B cell (primary cell): Measurements from ENCODE around the gene NEURL2. TPM values are rescaled to one million over a fixed set of nuclear protein-coding genes. Genes with fewer than 3 reads are reported as not detected.

Experiments used
- ATAC-seq: fragments of 200-7000 bp; cut with Tn5 transposase; one replicate; pipeline ENCODE4 v1.10.0; 2021; ENCODE audit warnings: low read depth, mild to moderate bottlenecking, moderate number of reproducible peaks, moderate library complexity
- CTCF ChIA-PET: fragments of 350-600 bp; sonication (Branson Sonifier 250); formaldehyde crosslinking; loops from one replicate; lab custom pipeline; 2021; ENCODE audit warnings: antibody characterized with exemption, inconsistent platforms; lab: Charles Lee
- POLR2A ChIA-PET: fragments of 350-600 bp; sonication (Branson Sonifier 250); formaldehyde crosslinking; loops from one replicate; lab custom pipeline; 2021; ENCODE audit warnings: antibody characterized with exemption; lab: Charles Lee
- DNase-seq: peaks from one replicate; pipeline ENCODE4 v3.0.0; 2013
- H2AFZ ChIP-seq: 2 replicates; pipeline ENCODE4 v1.6.1; 2012; ENCODE audit warnings: mild to moderate bottlenecking, low read depth, low read length; ENCODE audit not compliant: insufficient read depth, poor library complexity, severe bottlenecking
- H3K27ac ChIP-seq, 2 donors: 1 replicate in 1 of 2; 2 replicates in 1 of 2; pipeline ENCODE4 v1.5.1; 2012 to 2013; ENCODE audit warnings: low read length in 2 of 2, mild to moderate bottlenecking in 2 of 2, moderate library complexity in 1 of 2
- H3K27me3 ChIP-seq, 4 experiments: fragments of 200-600 bp in 1 of 4; sonication (generic) in 1 of 4; replicated peaks in 1 of 4; 1 replicate in 2 of 4; 2 replicates in 2 of 4; pipeline versions ENCODE4 v1.6.1 to v1.7.0; 2013 to 2016; ENCODE audit warnings: low read length in 3 of 4, mild to moderate bottlenecking in 2 of 4, mixed read lengths in 1 of 4, moderate library complexity in 1 of 4; ENCODE audit not compliant: insufficient read depth in 4 of 4, control insufficient read depth in 3 of 4; ENCODE audit errors: control extremely low read depth in 1 of 4
- H3K36me3 ChIP-seq, 2 experiments: replicated peaks in 1 of 2; 1 replicate in 1 of 2; 2 replicates in 1 of 2; pipeline versions ENCODE4 v1.6.1 to v1.7.1; 2013; ENCODE audit warnings: low read length in 1 of 2; ENCODE audit not compliant: insufficient read depth in 2 of 2, control insufficient read depth in 1 of 2; ENCODE audit errors: control extremely low read depth in 1 of 2, extremely low read depth in 1 of 2
- H3K4me1 ChIP-seq, 2 donors: fragments of 200-600 bp in 1 of 2; sonication (generic) in 1 of 2; 1 replicate in 1 of 2; 2 replicates in 1 of 2; pipeline versions ENCODE4 v1.5.1 to v1.6.1; 2013 to 2017; ENCODE audit warnings: low read length in 2 of 2; ENCODE audit not compliant: control insufficient read depth in 2 of 2, insufficient read depth in 2 of 2
- H3K4me2 ChIP-seq: replicated peaks from 2 replicates; pipeline ENCODE3; 2012; ENCODE audit warnings: mild to moderate bottlenecking, low read depth, low read length; ENCODE audit not compliant: poor library complexity, severe bottlenecking
- H3K4me3 ChIP-seq, 5 experiments: fragments of 200-600 bp in 1 of 5; sonication (generic) in 1 of 5; 1 replicate in 3 of 5; 2 replicates in 2 of 5; pipeline versions ENCODE4 v1.5.1 to v1.7.0; 2011 to 2016; ENCODE audit warnings: low read length in 4 of 5, mild to moderate bottlenecking in 4 of 5, low read depth in 2 of 5, control low read depth in 1 of 5, moderate library complexity in 1 of 5; ENCODE audit not compliant: insufficient read depth in 1 of 5; ENCODE audit errors: control extremely low read depth in 1 of 5, extremely low read depth in 1 of 5
- H3K79me2 ChIP-seq: fragments of 200-600 bp; sonication (generic); one replicate; pipeline ENCODE4 v1.6.0; 2016; ENCODE audit warnings: low read length; ENCODE audit not compliant: control insufficient read depth, insufficient read depth
- H3K9ac ChIP-seq: fragments of 200-600 bp; sonication (generic); 2 replicates; pipeline ENCODE4 v1.6.1; 2017; ENCODE audit warnings: mild to moderate bottlenecking, low read length, moderate library complexity
- H3K9me3 ChIP-seq, 3 donors: one replicate each; pipeline versions ENCODE4 v1.6.1 to v1.7.1; 2013; ENCODE audit warnings: low read length in 2 of 3; ENCODE audit not compliant: control insufficient read depth in 2 of 3, insufficient read depth in 1 of 3; ENCODE audit errors: control extremely low read depth in 1 of 3
- H4K20me1 ChIP-seq: 2 replicates; pipeline ENCODE4 v1.6.0; 2012; ENCODE audit warnings: mild to moderate bottlenecking, low read length; ENCODE audit not compliant: insufficient read depth, control insufficient read depth, poor library complexity, severe bottlenecking
- H3K27ac Mint-ChIP-seq: one replicate; pipeline ENCODE4 v1.8.0; 2021; ENCODE audit warnings: mixed read lengths
- H3K27me3 Mint-ChIP-seq: one replicate; pipeline ENCODE4 v1.8.0; 2021; ENCODE audit warnings: mixed read lengths
- H3K4me1 Mint-ChIP-seq: one replicate; pipeline ENCODE4 v1.8.0; 2021; ENCODE audit warnings: mixed read lengths
- H3K4me3 Mint-ChIP-seq: one replicate; pipeline ENCODE4 v1.8.0; 2021; ENCODE audit warnings: mixed read lengths
- H3K9me3 Mint-ChIP-seq: one replicate; pipeline ENCODE4 v1.8.0; 2022; ENCODE audit warnings: mixed read lengths; ENCODE audit not compliant: insufficient read depth
- EZH2 ChIP-seq: IDR thresholded peaks from 2 replicates; pipeline ENCODE4 v1.6.1; 2012; ENCODE audit warnings: borderline replicate concordance, low read depth, mild to moderate bottlenecking, moderate library complexity, low read length; ENCODE audit not compliant: insufficient read depth, poor library complexity, severe bottlenecking
- WGBS: methylation state at CpG from one replicate; pipeline ENCODE4 v1.1.5; 2013; ENCODE audit warnings: missing lambda C conversion rate; ENCODE audit not compliant: insufficient coverage; 5-methylcytosine and 5-hydroxymethylcytosine counted together
- intact Hi-C: fragments of 100-400 bp; cut with micrococcal nuclease; formaldehyde crosslinking; loops from one replicate; pipeline ENCODE4 v1.10.0; 2022
- polyA plus RNA-seq: library from polyadenylated mRNA; depleted of rRNA; stranded (reverse); fragments of >200 nt; gene quantifications from 2 replicates; pipeline ENCODE4 v1.2.3, GENCODE V29; 2012
- total RNA-seq, 2 donors: library from RNA; stranded (reverse); fragments of 120-200 nt in 1 of 2; gene quantifications; 1 replicate in 1 of 2; 2 replicates in 1 of 2; pipeline versions ENCODE4 v1.2.3 to v1.2.4, GENCODE V29; 2013 to 2022
- TF ChIP-seq, protein P1 (sequence below): fragments of 200-600 bp; IDR thresholded peaks from one replicate; pipeline ENCODE4 v1.8.0; 2022; ENCODE audit warnings: antibody characterized with exemption, mild to moderate bottlenecking

Gene NEURL2
- total and polyA plus RNA-seq, 2 donors (not counting 1 experiment from before 2014, with no cell fraction given) = 3.3 to 5.4 TPM

DNA sequence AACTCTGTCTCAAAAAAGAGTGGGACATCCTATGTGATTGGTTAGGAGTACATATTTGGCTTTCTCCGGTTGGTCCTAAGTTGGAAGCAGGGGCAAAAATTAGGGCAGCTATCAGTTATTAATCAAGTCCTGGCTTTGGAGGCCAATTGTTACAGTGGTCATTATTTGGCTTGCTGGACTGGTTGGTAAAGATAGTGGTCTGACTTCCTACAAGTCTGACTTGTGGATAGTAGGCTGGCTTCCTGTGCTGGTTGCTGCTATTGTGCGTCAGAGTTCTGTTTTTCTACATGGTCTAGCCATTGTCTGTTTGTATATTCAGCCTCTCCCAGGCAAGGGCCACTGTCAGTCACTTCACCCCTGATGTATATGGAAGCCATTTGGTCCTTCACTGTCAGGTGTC is 40.8 kb downstream of the NEURL2 start:
- ChIA-PET POLR2A (no interaction called here), CTCF (interaction anchor here (1.7 kb wide), 1 partner anchor 8 kb away, joined by 4 read pairs; no protein-coding TSS in a partner anchor)
- peaks cover 6 to 65% of the 10 kb centered on the region in 2 experiments for H3K36me3 ChIP-seq
- peaks cover 0 to 6% of the 10 kb centered on the region in 2 donors for H3K4me1 ChIP-seq
- no peak overlapping the region for H3K27ac ChIP-seq
- DNase-seq (no peak), ATAC-seq (no peak)
- intact Hi-C loops = no loop called here
- no peak overlapping the region for H2AFZ ChIP-seq
- H3K9me3 ChIP-seq = no peaks in the 10 kb centered on the region
- no peaks in the 10 kb centered on the region for H3K9me3 Mint-ChIP-seq
- H3K27ac Mint-ChIP-seq = no peak overlapping the region
- no peak overlapping the region for H3K4me3 ChIP-seq
- no peak overlapping the region for H3K4me2 ChIP-seq
- H3K9ac ChIP-seq = no peak overlapping the region
- peaks cover 7% of the 10 kb centered on the region for H3K4me1 Mint-ChIP-seq
- 100% methylated on average over 2 of the region's 2 CpGs for WGBS
- H3K4me3 Mint-ChIP-seq = no peak overlapping the region
- no peaks in the 10 kb centered on the region for H4K20me1 ChIP-seq
- TF ChIP-seq, protein P1, sequence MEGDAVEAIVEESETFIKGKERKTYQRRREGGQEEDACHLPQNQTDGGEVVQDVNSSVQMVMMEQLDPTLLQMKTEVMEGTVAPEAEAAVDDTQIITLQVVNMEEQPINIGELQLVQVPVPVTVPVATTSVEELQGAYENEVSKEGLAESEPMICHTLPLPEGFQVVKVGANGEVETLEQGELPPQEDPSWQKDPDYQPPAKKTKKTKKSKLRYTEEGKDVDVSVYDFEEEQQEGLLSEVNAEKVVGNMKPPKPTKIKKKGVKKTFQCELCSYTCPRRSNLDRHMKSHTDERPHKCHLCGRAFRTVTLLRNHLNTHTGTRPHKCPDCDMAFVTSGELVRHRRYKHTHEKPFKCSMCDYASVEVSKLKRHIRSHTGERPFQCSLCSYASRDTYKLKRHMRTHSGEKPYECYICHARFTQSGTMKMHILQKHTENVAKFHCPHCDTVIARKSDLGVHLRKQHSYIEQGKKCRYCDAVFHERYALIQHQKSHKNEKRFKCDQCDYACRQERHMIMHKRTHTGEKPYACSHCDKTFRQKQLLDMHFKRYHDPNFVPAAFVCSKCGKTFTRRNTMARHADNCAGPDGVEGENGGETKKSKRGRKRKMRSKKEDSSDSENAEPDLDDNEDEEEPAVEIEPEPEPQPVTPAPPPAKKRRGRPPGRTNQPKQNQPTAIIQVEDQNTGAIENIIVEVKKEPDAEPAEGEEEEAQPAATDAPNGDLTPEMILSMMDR = no peak
- TF ChIP-seq EZH2 = no peak
- peaks cover 34% of the 10 kb centered on the region for H3K79me2 ChIP-seq
- H3K27me3 ChIP-seq = no peaks in the 10 kb centered on the region
- no peaks in the 10 kb centered on the region for H3K27me3 Mint-ChIP-seq

DNA sequence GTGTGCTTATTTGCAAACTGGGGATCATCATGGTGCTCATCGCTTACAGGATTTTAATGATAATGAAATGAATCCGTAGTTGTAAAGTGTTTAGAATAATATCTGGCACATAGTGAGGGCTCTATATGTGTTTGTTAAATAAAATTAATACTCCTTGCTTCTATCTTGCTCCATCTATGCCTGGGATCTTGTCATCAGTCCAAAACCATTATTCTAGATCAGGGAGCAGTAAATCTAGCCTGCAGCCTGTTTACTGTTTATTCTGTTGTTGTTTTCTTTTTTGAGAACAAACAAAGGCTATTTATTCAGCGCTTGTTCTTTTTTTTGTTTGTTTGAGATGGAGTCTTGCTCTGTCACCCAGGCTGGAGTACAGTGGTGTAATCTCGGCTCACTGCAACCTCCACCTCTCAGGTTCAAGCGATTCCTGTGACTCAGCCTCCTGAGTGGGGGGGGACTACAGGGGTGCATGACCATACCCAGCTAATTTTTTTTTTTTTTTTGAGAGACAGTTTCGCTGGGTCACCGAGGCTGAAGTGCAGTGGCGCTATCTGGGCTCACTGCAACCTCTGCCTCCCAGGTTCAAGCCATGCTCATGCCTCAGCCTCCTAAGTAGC is 41.9 kb downstream of the NEURL2 start:
- 100% methylated on average over 2 of the region's 8 CpGs for WGBS
- CTCF ChIA-PET = interaction anchor here (0.7 kb wide), 1 partner anchor 27 kb away, joined by 3 read pairs; no protein-coding TSS in a partner anchor
- peaks cover 23% of the 10 kb centered on the region for H3K79me2 ChIP-seq
- Mint-ChIP-seq H3K4me1 (no peaks in the 10 kb centered on the region), H3K4me3 (no peak overlapping the region), H3K27ac (no peak overlapping the region), H3K27me3 (no peaks in the 10 kb centered on the region), H3K9me3 (no peaks in the 10 kb centered on the region)
- no peak for TF ChIP-seq EZH2
- TF ChIP-seq, protein P1 = no peak
- no peak for DNase-seq
- H4K20me1 ChIP-seq = no peaks in the 10 kb centered on the region
- H3K9ac ChIP-seq = no peak overlapping the region
- no peak for ATAC-seq
- no peaks in the 10 kb centered on the region for H3K9me3 ChIP-seq
- peaks cover 9 to 64% of the 10 kb centered on the region in 2 experiments for H3K36me3 ChIP-seq
- no peak overlapping the region for H2AFZ ChIP-seq
- POLR2A ChIA-PET = no interaction called here
- no peaks in the 10 kb centered on the region for H3K27me3 ChIP-seq
- intact Hi-C loops = no loop called here
- H3K27ac ChIP-seq = no peak overlapping the region
- H3K4me1 ChIP-seq = no peaks in the 10 kb centered on the region
- no peak overlapping the region for H3K4me2 ChIP-seq
- no peak overlapping the region for H3K4me3 ChIP-seq
